Right lobe of liver (tissue), 6 donors: ENCODE results near the gene CTSD. TPM values are rescaled to one million over a fixed set of nuclear protein-coding genes. Genes with fewer than 3 reads are reported as not detected.
A peak's percentile ranks its signal among the peaks of the same experiment; 100 is the strongest.

Experiments
- ATAC-seq, 4 donors: fragments of 200-7000 bp; cut with Tn5 transposase; one replicate each; pipeline ENCODE4 v1.9.1; 2020; ENCODE audit warnings: mild to moderate bottlenecking in 4 of 4, moderate library complexity in 4 of 4
- DNase-seq, 3 donors: peaks; one replicate each; pipeline ENCODE4 v3.0.0-alpha.2; 2020
- H3K27ac ChIP-seq, 3 donors: fragments of 200-600 bp; one replicate each; pipeline ENCODE4 v1.8.0; 2022
- H3K27me3 ChIP-seq, 2 donors: fragments of 200-600 bp; one replicate each; pipeline ENCODE4 v1.8.0; 2022
- H3K36me3 ChIP-seq, 4 donors: fragments of 200-600 bp; sonication (generic) in 1 of 4; one replicate each; pipeline versions ENCODE4 v1.5.1 to v1.8.0; 2017 to 2022; ENCODE audit warnings: control low read depth in 1 of 4
- H3K4me1 ChIP-seq, 4 donors: fragments of 200-600 bp; sonication (generic) in 1 of 4; one replicate each; pipeline versions ENCODE4 v1.5.1 to v1.8.0; 2017 to 2022; ENCODE audit warnings: control low read depth in 1 of 4
- H3K4me3 ChIP-seq, 3 donors: fragments of 200-600 bp; one replicate each; pipeline ENCODE4 v1.8.0; 2022
- H3K9me3 ChIP-seq, 4 donors: fragments of 200-600 bp; sonication (generic) in 1 of 4; one replicate each; pipeline versions ENCODE4 v1.5.1 to v1.8.0; 2017 to 2022; ENCODE audit warnings: control low read depth in 1 of 4
- CTCF ChIP-seq, 4 donors: fragments of 200-600 bp in 3 of 4; fragments of 450-650 bp in 1 of 4; IDR thresholded peaks; one replicate each; pipeline versions ENCODE4 v1.5.1 to v1.8.0; 2016 to 2022; ENCODE audit warnings: antibody characterized with exemption in 4 of 4, mild to moderate bottlenecking in 2 of 4
- POLR2A ChIP-seq: fragments of 450-650 bp; IDR thresholded peaks from one replicate; pipeline ENCODE4 v1.6.1; 2017; ENCODE audit warnings: antibody characterized with exemption, mild to moderate bottlenecking
- WGBS: methylation state at CpG from one replicate; pipeline ENCODE4 v1.1.6; 2018; ENCODE audit warnings: low coverage, low lambda C conversion rate; ENCODE audit not compliant: insufficient coverage; ENCODE audit errors: missing lambda C conversion rate; 5-methylcytosine and 5-hydroxymethylcytosine counted together
- intact Hi-C, 2 donors: fragments of 100-400 bp; cut with DNase I; formaldehyde crosslinking; loops; one replicate each; pipeline versions ENCODE4 v1.11.2 to v1.14.1; 2022
- total RNA-seq, 6 experiments: library from RNA; depleted of rRNA in 2 of 6; stranded (reverse); fragments of >200 nt in 2 of 6; fragmentation: NEBNext Ultra II Directional in 3 of 6; extraction: Animal tissue kit (Norgen Biotek cat#: 25700) in 3 of 6; gene quantifications; one replicate each; pipeline versions ENCODE4 v1.1.0 to v1.2.4, GENCODE V29; 2016 to 2023
- donor health status: DM: no; HTN: yes; CAD: no.
- donor health status: DM: no; HTN: no; CAD: no.
- donor health status: DM: no; HTN: no; CAD: no.
- donor health status: DM: no; HTN: yes; CAD: no.
- donor health status: DM: no; HTN: yes; CAD: no.

Gene CTSD
- total RNA-seq, 6 experiments from 2014 or later = 515 to 1,549 (median 1,009) TPM

DNA sequence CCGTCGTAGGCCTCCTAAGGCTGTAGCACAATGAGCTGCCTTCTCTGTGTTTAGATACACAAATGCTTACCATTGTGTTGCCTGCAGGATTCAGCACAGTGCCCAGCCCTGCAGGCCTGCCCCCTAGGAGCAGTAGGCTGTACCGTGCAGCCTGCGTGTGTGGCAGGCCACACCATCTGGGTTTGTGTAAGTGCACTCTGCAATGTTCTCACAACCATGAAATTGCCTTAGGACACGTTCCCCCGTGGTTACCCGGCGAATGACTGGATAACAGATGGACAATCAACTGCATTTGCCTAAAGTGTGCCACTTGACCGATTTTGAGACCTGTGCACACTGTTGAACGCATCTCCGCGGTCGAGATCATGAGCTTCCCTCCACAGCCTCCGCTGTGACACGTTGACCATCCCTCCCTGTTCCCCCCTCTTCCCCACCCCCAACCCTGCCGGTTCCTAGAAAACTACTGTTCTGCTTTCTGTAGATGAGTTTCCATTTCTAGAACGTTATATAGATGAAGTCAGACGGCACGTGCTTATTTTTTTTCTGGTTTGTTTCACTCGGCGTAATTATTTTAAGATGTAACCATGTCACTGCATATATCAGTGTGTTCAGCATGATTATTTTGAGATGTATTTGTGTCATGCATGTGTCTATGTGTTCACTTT lies 22.2 kb upstream of the CTSD start:
- Histone ChIP-seq H3K4me3 (no peak overlapping the region), H3K36me3 (no peaks in the 10 kb centered on the region), H3K4me1 (no peaks in the 10 kb centered on the region), H3K9me3 (no peaks in the 10 kb centered on the region), H3K27ac (no peak overlapping the region), H3K27me3 (no peaks in the 10 kb centered on the region)
- intact Hi-C loops = no loop called here
- DNase-seq = peak in 2 of 3 donors; percentile 30 to 44
- TF ChIP-seq CTCF (IDR thresholded peaks at IDR 0.05) = no peak
- WGBS = 59% methylated on average over 20 of the region's 21 CpGs
- ATAC-seq = peak in 2 of 4 donors; percentile 24 to 35

DNA sequence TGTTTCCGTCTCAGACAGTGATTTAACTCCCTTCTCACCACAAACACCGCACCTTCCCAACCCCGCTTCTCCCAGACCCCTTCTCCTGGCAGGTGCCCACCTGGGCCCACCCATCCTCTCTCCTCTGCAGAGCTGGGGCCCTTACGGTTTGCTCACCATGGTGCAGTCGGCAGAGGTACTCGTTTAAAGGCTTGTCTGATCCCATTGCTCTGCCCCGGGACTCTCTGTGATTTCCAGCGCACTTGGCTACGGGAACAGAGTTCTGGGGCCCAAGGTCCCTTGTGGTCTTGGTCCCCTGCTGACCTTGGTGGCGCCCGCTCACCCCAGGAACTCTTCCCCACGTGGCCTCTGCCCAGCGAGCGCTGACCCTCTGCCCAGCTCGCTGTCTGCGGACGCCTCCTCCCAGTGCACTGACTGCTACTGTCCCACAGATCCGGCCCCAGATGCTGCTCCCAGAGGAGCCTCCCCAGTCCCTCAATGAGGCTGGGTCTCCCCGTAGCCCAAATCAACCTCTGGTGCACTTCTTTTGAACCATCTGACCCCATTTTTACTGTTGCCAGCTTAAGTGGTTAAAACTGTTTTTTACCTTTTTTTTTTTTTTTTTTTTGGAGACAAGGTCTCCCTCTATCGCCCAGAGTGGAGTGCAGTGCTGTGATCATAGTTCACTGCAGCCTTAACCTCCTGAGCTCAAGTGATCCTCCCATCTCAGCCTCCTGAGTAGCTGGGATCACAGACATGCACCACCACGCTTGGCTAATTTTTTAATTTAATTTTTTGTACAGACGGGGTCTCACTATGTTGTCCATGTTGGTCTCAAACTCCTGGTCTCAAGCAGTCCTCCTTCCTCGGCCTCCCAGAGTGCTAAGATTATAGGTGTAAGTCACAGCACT lies 21.3 kb upstream of the CTSD start:
- TF ChIP-seq POLR2A (no peak), CTCF (IDR thresholded peaks at IDR 0.05) (no peak)
- intact Hi-C loops = no loop called here
- 72% methylated on average over 10 of the region's 23 CpGs for WGBS
- Histone ChIP-seq H3K4me1 (no peaks in the 10 kb centered on the region), H3K9me3 (no peaks in the 10 kb centered on the region), H3K4me3 (no peak overlapping the region), H3K27me3 (no peaks in the 10 kb centered on the region), H3K36me3 (no peaks in the 10 kb centered on the region), H3K27ac (no peak overlapping the region)
- no peak for ATAC-seq
- peak in 1 of 3 donors; percentile 44 for DNase-seq

DNA sequence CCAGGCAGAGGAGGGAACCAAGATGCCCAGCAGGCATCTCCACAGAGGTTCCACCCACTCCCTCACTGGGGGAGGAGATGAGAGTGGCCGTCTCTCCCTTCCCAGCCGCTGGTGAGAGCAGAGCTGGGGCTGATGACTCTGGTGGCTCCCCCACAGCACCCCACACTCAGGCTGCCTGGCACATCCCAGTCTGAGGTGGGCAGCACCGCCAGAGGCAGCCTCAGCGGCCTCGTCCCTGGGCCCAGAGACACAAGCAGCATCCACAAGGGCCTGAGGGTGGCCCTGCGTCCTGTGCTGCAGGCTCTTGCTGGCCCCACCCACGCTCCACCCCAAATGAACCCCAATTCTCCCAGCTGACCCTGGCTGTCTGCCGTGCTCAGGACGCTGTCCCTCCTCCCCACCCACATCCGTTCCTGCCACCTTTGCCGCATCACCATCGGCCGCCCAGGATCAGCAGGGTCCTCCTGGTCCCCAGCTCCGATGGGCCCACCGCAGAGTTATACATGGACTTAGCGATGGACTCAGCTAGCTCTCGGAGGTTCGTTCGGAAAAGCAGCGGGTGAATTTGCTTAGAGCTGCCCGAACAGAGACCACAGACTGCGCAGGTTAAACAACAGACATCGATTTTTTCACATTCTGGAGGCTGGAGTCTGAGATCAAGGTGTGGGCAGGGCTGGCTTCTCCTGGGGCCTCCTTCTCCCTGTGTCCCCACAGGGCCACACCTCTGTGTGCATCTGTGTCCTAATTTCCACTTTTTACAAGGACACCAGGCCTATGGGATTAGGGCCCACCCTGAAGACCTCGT lies 20.2 kb upstream of the CTSD start:
- intact Hi-C loops = no loop called here
- TF ChIP-seq POLR2A (no peak), CTCF (IDR thresholded peaks at IDR 0.05) (no peak)

DNA sequence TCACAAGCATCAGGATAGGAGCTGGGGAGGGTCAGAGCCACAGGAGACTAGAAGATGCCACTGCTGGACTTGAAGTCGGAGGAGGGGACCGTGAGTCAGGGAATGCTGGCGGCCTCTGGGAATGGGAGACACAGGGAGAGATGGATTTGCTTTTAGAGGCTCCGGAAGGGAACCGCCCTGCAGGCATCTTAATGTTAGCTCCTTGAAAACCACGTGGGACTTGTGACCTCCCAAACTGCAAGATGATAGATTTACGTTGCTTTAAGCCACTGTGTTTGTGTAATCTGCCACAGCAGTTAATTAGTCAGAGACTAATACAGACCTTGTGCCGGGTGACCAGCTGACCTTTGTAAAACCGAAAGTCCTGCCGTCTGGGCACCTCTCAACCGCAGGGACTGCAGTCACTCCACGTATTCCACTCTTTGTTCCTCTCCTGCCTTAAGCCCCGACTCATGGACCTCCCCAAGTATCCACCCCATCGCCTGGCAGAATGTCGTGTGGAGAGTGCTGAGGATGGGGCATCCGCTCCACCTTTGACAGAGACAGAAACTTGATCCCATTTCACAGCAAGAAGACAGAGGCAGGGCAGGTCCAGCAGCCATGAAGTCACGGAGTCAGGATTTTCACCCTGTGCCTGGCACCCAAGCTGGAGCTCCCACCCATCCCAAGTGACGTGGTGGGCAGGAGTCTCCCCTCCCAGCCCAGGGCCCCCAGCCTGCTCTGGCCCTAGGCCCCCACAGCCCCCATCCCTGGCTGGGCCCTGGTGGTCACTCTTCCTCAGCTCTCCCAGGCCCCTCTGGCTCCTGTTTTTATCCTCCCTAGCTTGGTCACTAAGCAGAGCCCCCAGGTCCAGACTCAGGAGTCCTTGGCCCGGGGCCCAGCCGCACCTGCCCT lies 19.4 kb upstream of the CTSD start:
- no peaks in the 10 kb centered on the region for H3K27me3 ChIP-seq
- DNase-seq = peak in 2 of 3 donors; percentile 31 to 42
- H3K4me1 ChIP-seq = no peaks in the 10 kb centered on the region
- ATAC-seq = peak in 2 of 4 donors; percentile 24 to 60
- H3K9me3 ChIP-seq = no peaks in the 10 kb centered on the region
- WGBS = 60% methylated on average over 8 of the region's 20 CpGs
- H3K4me3 ChIP-seq = no peak overlapping the region
- intact Hi-C loops = no loop called here
- H3K36me3 ChIP-seq = no peaks in the 10 kb centered on the region
- no peak overlapping the region for H3K27ac ChIP-seq
- TF ChIP-seq POLR2A = no peak
- TF ChIP-seq CTCF (IDR thresholded peaks at IDR 0.05) = no peak

More for the DNA sequence above, 20.2 kb upstream of the CTSD start:
- ATAC-seq = no peak
- WGBS = 68% methylated on average over 7 of the region's 24 CpGs
- no peaks in the 10 kb centered on the region for H3K27me3 ChIP-seq
- H3K27ac ChIP-seq = no peak overlapping the region
- no peaks in the 10 kb centered on the region for H3K4me1 ChIP-seq
- no peak for DNase-seq
- no peaks in the 10 kb centered on the region for H3K9me3 ChIP-seq
- no peak overlapping the region for H3K4me3 ChIP-seq
- H3K36me3 ChIP-seq = no peaks in the 10 kb centered on the region
